Kasumi-1 (cell line): ENCODE data around the gene CLMP.

Experiments used
- DNase-seq, 2 experiments: peaks; one replicate each; lab custom pipeline; 2025; lab: John Stamatoyannopoulos, UW

CLMP gene

GRCh38 chr11:123055191-123055901 lies 139.7 kb downstream of the CLMP start:
- DNase-seq: peak; percentile 17 to 32

GRCh38 chr11:123054301-123055065 lies 140.6 kb downstream of the CLMP start:
- DNase-seq: peak; percentile 80 to 90

- DNase-seq: peak; percentile 28 to 36
Measured at GRCh38 chr11:123052901-123053721, 141.9 kb downstream of the CLMP start.

GRCh38 chr11:123051634-123052033 lies 143.4 kb downstream of the CLMP start:
- DNase-seq: no peak

GRCh38 chr11:123051146-123051545 lies 143.9 kb downstream of the CLMP start:
- no peak for DNase-seq

- DNase-seq: no peak
Measured at GRCh38 chr11:123047947-123048293, 147.1 kb downstream of the CLMP start.

GRCh38 chr11:123047266-123047946 lies 147.6 kb downstream of the CLMP start:
- DNase-seq: no peak

GRCh38 chr11:123046473-123047259 lies 148.4 kb downstream of the CLMP start:
- no peak for DNase-seq

GRCh38 chr11:123045101-123045500 lies 149.9 kb downstream of the CLMP start:
- no peak for DNase-seq

- DNase-seq: no peak
Measured at GRCh38 chr11:123041185-123041584, 153.9 kb downstream of the CLMP start.

- DNase-seq: no peak
Measured at GRCh38 chr11:123040111-123040432, 155.0 kb downstream of the CLMP start.

GRCh38 chr11:123035831-123036230 lies 159.2 kb downstream of the CLMP start:
- no peak for DNase-seq

GRCh38 chr11:123034597-123034996 lies 160.5 kb downstream of the CLMP start:
- DNase-seq: no peak

GRCh38 chr11:123033895-123034294 lies 161.2 kb downstream of the CLMP start:
- no peak for DNase-seq

- no peak for DNase-seq
Measured at GRCh38 chr11:123030517-123030916, 164.5 kb downstream of the CLMP start.

GRCh38 chr11:123020968-123021367 lies 174.1 kb downstream of the CLMP start:
- peak; percentile 92 to 94 for DNase-seq
